GM21390 (cell line): ENCODE results near the gene TAS2R39.
"Not testable (repeated sequence)": the region's sequence is repeated elsewhere in the genome, so short reads cannot be mapped to it uniquely, and the experiment has no call there.

Experiments used
- ATAC-seq: cut with Tn5 transposase; IDR thresholded peaks from one replicate; pipeline ENCODE4 v1.9.1; 2021; ENCODE audit not compliant: unreplicated experiment

TAS2R39 gene

GRCh38 chr7:143183024-143183423 lies at the start of gene TAS2R39:
Gene TAS2R39 (plus strand): TSS chr7:143183419. CDS start chr7:143183419, 0 bp downstream.
- no peak for ATAC-seq

GRCh38 chr7:143147070-143147469 lies 36.1 kb upstream of the TAS2R39 start:
- no peak for ATAC-seq

GRCh38 chr7:143148050-143148449 lies 35.2 kb upstream of the TAS2R39 start:
- no peak for ATAC-seq

- no peak for ATAC-seq
Measured at GRCh38 chr7:143148651-143149050, 34.6 kb upstream of the TAS2R39 start.

- not testable (repeated sequence) for ATAC-seq
Measured at GRCh38 chr7:143150696-143151095, 32.5 kb upstream of the TAS2R39 start.

- not testable (repeated sequence) for ATAC-seq
Measured at GRCh38 chr7:143158617-143159016, 24.6 kb upstream of the TAS2R39 start.

GRCh38 chr7:143171697-143172096 lies 11.5 kb upstream of the TAS2R39 start:
- ATAC-seq, result no peak

- ATAC-seq, result no peak
Measured at GRCh38 chr7:143172354-143172753, 10.9 kb upstream of the TAS2R39 start.

- ATAC-seq, result no peak
Measured at GRCh38 chr7:143176128-143176527, 7.1 kb upstream of the TAS2R39 start.

- ATAC-seq, result no peak
Measured at GRCh38 chr7:143177374-143178119, 5.7 kb upstream of the TAS2R39 start.

GRCh38 chr7:143180771-143181170 lies 2.4 kb upstream of the TAS2R39 start:
- not testable (repeated sequence) for ATAC-seq

- no peak for ATAC-seq
Measured at GRCh38 chr7:143181349-143181748, 1.9 kb upstream of the TAS2R39 start.

GRCh38 chr7:143185551-143185950 lies 2.3 kb downstream of the TAS2R39 start:
- no peak for ATAC-seq

- ATAC-seq, result no peak
Measured at GRCh38 chr7:143188994-143189393, 5.8 kb downstream of the TAS2R39 start.

GRCh38 chr7:143193880-143194279 lies 10.7 kb downstream of the TAS2R39 start:
- ATAC-seq, result no peak

GRCh38 chr7:143199040-143199439 lies 15.8 kb downstream of the TAS2R39 start:
- ATAC-seq, result no peak

- ATAC-seq, result no peak
Measured at GRCh38 chr7:143202161-143202560, 18.9 kb downstream of the TAS2R39 start.

GRCh38 chr7:143203386-143203785 lies 20.2 kb downstream of the TAS2R39 start:
- ATAC-seq, result no peak

GRCh38 chr7:143205560-143206293 lies 22.5 kb downstream of the TAS2R39 start:
- peak; percentile 89 for ATAC-seq

GRCh38 chr7:143210541-143210940 lies 27.3 kb downstream of the TAS2R39 start:
- no peak for ATAC-seq

- ATAC-seq, result not testable (repeated sequence)
Measured at GRCh38 chr7:143213478-143213877, 30.3 kb downstream of the TAS2R39 start.
